GM19395 (cell line): ENCODE measurements around the gene NDC80.
"Not testable (repeated sequence)": the region's sequence is repeated elsewhere in the genome, so short reads cannot be mapped to it uniquely, and the experiment has no call there.

ENCODE experiments used
- ATAC-seq: cut with Tn5 transposase; IDR thresholded peaks from one replicate; pipeline ENCODE4 v1.9.1; 2021; ENCODE audit warnings: mild to moderate bottlenecking, moderate library complexity; ENCODE audit not compliant: unreplicated experiment

Gene NDC80

DNA sequence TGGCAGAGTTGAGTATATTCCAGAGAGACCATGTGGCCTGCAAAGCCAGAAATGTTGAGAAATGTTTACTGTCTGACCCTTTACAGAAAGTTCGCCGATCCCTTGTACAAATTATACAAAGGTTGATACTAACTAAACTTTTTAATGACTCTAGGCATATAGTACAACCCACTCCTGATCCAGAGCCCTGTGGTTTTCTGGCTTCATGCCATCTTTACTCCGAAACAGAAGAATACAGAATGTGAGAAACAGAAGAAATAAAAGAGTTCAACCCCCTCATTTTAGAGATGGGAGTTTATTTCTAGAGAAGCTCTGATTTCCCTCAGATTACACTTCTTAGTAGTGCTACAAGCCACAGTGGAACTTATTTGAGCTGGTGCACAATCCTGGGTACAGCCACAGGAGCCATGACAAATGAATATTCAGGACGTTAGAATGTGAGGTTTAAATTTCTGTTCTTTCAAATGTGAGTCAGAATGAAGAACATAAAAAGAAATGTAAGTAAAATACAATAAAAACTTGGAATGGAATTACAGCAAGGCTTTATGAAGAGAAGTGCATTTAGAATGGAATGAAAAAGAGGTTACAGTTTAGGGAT, 46.1 kb downstream of the NDC80 start:
- no peak for ATAC-seq

GRCh38 chr18:2618009-2618408, 46.7 kb downstream of the NDC80 start:
- no peak for ATAC-seq

- ATAC-seq: no peak
Observed at GRCh38 chr18:2625217-2625616, 53.9 kb downstream of the NDC80 start.

- ATAC-seq: peak; percentile 69
Observed at GRCh38 chr18:2627821-2628276, 56.5 kb downstream of the NDC80 start.

DNA sequence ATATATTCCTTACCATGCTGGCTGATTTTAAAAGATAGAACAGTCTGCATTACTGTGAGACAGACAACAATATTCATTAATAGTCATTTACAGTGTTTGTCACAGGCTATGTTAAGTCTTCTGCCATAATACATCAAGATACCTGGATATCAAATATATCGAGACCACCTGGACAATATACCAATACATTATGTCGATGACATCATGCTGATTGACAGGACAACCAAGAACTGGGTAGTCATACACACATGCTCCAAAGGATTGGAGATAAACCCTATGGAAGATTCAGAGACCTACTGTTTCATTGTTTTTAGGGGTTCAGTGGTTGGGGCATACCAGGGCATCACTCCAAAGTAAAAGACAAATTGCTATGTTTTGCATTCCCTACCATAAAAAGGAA, 57.6 kb downstream of the NDC80 start:
- ATAC-seq: no peak

- no peak for ATAC-seq
Observed at GRCh38 chr18:2635586-2635985, 64.2 kb downstream of the NDC80 start.

- peak; percentile 16 for ATAC-seq
Observed at GRCh38 chr18:2636126-2636631, 64.8 kb downstream of the NDC80 start.

- peak; percentile 68 for ATAC-seq
Observed at GRCh38 chr18:2641638-2642037, 70.3 kb downstream of the NDC80 start.

DNA sequence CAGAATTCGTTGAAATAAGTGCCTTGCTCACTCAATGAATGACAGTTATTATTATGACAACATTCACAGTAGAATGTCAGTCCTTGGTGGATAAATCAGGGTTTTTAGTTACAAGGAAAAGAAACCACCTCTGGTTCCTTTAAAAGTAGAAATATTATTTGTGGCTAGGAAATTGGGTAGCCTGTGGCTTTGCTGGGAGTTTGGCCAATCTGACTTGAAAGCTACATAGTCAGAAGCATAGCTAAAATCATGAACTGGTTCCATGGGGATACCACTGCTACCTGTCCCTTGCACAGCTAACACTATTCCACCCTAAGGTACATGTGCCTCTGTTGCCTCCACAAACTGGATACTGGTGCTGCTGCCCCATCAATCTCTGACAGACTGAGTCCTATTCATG, 71.4 kb downstream of the NDC80 start:
- ATAC-seq: no peak

GRCh38 chr18:2644535-2644934, 73.2 kb downstream of the NDC80 start:
- ATAC-seq: no peak

- ATAC-seq: no peak
Observed at GRCh38 chr18:2651981-2652380, 80.6 kb downstream of the NDC80 start.

- ATAC-seq: no peak
Observed at GRCh38 chr18:2653467-2653866, 82.1 kb downstream of the NDC80 start.

- no peak for ATAC-seq
Observed at GRCh38 chr18:2654169-2654927, 83.0 kb downstream of the NDC80 start.

- ATAC-seq: peak; percentile 44
Observed at GRCh38 chr18:2654928-2655177, 83.5 kb downstream of the NDC80 start.

GRCh38 chr18:2655178-2655953, 84.0 kb downstream of the NDC80 start, which contains the start of gene SMCHD1:
SMCHD1 (plus strand) TSS chr18:2655726; CDS start chr18:2656076, 350 bp downstream.
- ATAC-seq: peak; percentile 66

DNA sequence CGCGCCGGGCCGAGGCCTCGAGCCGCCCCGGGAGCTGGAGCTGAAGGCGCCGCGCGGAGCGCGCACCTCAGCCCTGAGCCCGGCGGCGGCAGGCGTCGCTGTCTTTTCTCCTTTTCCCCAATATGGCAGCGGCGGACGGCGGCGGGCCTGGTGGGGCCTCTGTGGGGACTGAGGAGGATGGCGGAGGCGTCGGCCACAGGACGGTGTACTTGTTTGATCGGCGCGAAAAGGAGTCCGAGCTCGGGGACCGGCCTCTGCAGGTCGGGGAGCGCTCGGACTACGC, 84.5 kb downstream of the NDC80 start:
- peak; percentile 22 for ATAC-seq

- peak; percentile 6 for ATAC-seq
Observed at GRCh38 chr18:2656237-2656980, 85.1 kb downstream of the NDC80 start.

- no peak for ATAC-seq
Observed at GRCh38 chr18:2656981-2657512, 85.7 kb downstream of the NDC80 start.

- ATAC-seq: no peak
Observed at GRCh38 chr18:2657788-2658458, 86.6 kb downstream of the NDC80 start.

DNA sequence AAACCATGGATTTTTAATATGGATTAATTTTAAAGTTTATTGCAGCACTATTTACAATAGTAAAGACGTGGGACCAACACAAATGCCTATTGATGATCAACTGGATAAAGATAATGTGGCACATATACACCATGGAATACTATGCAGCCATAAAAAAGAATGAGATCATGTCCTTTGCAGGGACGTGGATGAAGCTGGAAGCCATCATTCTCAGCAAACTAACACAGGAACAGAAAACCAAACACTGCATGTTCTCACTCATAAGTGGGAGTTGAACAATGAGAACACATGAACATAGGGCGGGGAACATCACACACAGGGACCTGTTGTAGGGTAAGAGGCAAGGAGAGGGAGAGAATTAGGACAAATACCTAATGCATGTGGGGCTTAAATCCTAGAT, 89.5 kb downstream of the NDC80 start:
- ATAC-seq: not testable (repeated sequence)
